Epithelial cell of esophagus (primary cell): Measurements from ENCODE around the gene ADK.
A peak's percentile ranks its signal among the peaks of the same experiment; 100 is the strongest.

ENCODE experiments used
- DNase-seq: peaks from one replicate; pipeline ENCODE4 v3.0.0; 2010; ENCODE audit warnings: low read depth
- H3K4me3 ChIP-seq: 2 replicates; pipeline ENCODE4 v1.5.1; 2011; ENCODE audit warnings: mild to moderate bottlenecking, low read length, control low read depth
- CTCF ChIP-seq: IDR thresholded peaks from 2 replicates; pipeline ENCODE4 v1.5.1; 2011; ENCODE audit warnings: low read depth, mild to moderate bottlenecking, low read length, control low read depth, inconsistent platforms; ENCODE audit not compliant: insufficient read depth; ENCODE audit errors: missing control alignments

Gene ADK

DNA sequence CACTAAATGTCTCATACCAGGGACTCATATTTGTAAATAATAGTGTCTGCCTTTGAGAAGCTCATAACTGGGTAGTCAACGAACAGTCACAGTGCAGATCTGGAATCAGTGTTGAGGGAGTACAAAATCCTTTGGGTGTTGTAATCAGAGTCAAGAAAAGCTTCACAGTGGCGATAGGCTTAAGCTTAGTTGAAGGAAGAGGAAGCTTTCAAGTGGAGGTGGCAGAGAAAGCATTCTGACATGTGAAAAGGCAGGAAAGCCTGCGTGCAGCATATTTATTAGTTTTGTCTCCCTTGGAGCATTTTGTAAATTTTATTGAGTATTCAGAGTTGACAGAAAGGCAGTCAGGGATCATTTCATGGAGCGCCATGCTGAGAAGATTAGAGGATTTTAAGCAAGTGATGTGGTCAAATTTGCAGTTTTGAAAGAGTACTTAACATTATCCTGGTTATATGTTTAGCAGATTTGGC lies 104.9 kb downstream of the ADK start:
- TF ChIP-seq CTCF: no peak
- DNase-seq: peak; percentile 30

DNA sequence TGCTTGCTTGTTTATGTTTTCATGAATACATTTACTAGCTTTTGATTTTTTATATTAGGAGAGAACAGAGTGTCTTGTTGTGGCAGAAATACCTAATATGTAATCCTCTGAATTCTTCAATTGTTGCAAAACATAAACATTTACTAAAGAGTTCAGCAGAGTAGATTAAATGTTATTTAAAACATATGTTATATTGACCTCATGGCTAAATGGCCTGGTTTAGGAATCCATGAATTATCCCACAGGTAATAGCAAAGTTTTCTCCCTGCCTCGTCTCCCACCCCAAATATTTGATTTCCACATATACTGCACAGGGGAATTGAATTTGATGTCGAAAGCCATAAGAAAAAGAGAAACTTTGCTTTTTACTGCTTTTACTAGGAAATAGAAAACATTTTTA lies 111.8 kb downstream of the ADK start:
- TF ChIP-seq CTCF: no peak
- DNase-seq: no peak
- no peak overlapping the region for H3K4me3 ChIP-seq

More for the DNA sequence above, 104.9 kb downstream of the ADK start:
- no peak overlapping the region for H3K4me3 ChIP-seq

DNA sequence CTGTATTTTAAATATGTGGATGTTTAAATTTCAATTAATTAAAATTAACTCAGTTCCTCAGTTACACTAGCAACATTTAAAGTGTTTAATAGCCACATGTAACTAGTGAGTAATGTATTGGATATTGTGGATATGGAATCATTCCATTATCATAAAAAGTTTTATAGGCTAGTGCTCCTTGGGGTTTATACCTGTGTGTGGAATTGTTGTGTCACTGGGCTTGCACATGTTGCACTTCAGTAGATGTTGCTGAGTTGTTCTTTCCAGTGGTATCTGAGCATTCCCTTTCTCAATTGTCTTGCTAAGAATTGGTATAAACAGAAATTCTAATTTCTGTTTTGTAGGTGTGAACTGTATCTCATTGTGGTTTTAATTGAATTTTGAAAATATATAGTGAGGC lies 113.0 kb downstream of the ADK start:
- DNase-seq: no peak
- no peak overlapping the region for H3K4me3 ChIP-seq
- no peak for TF ChIP-seq CTCF

DNA sequence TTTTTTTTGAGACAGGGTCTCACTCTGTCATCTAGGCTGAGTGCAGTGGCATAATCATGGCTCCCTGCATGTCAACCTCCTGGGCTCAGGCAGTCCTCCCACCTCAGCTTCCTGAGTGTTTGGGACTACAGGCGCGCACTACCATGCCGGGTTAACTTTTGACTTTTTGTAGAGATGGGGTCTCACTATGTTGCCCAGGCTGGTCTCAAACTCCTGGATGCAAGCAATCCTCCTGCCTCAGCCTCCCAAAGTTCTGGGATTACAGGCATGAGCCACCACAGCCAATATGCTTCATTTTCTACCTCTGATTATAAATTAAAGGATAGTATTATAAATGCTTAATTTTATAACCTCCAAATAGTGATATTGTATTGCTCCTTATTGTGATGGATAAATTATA lies 121.3 kb downstream of the ADK start:
- no peak for DNase-seq
- H3K4me3 ChIP-seq: no peak overlapping the region
- no peak for TF ChIP-seq CTCF

DNA sequence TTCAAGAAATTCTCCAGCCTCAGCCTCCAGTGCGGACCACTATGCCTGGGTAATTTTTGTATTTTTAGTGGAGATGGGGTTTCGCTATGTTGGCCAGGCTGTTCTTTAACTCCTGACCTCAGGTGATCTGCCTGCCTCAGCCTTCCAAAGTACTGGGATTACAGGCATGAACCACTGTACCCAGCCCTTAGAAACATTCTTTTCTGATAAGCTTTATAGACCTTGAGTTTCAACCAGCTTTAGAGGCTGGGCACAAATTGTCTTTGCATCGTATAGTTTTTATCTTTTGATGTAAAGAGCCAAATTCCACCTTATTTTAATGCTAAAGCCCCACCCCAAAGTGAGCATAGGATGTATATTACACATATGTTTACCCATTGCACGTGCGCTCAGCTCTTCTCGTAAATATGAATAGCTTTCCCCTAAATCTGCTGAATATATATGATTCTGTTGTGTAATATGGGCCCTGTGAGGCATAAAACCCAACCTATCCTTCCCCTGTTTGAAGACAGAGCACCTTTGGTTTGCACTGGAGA lies 124.8 kb downstream of the ADK start:
- H3K4me3 ChIP-seq: no peak overlapping the region
- no peak for DNase-seq
- TF ChIP-seq CTCF: no peak

DNA sequence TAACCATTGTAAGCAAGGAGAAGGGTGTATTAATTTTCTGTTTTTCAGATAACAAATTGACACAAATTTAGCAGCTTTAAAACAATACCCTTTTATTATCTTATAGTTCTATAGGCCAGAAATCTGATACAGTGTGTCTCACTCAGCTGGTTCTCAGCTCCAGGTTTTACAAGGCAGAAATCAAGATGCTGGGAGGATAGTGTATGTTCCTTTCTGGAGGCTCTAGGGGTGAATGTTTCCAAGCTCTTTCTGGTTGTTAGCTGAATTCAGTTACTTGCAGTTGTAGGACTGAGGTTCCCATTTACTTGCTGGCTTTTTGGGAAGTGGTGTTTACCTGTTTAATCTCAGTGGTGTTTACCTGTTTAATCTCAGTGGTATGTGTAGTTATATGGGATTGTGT lies 125.4 kb downstream of the ADK start:
- no peak overlapping the region for H3K4me3 ChIP-seq
- no peak for TF ChIP-seq CTCF
- no peak for DNase-seq

GRCh38 chr10:74282151-74282847 lies 131.3 kb downstream of the ADK start:
- H3K4me3 ChIP-seq: no peak overlapping the region
- no peak for TF ChIP-seq CTCF
- DNase-seq: peak; percentile 48
